GM19239 (cell line): ENCODE data around the gene FREM1.

ENCODE experiments used
- DNase-seq: peaks from one replicate; pipeline ENCODE4 v3.0.0; 2011; ENCODE audit warnings: low spot score; ENCODE audit not compliant: insufficient read length
- FAIRE-seq: peaks from 2 replicates; lab custom pipeline; 2011; peaks lifted over from hg19 to GRCh38; lab: Jason Lieb, UNC

FREM1 gene

GRCh38 chr9:14829204-14829603 lies 81.0 kb downstream of the FREM1 start:
- FAIRE-seq: no peak
- DNase-seq: no peak

GRCh38 chr9:14827805-14828204 lies 82.4 kb downstream of the FREM1 start:
- DNase-seq (no peak), FAIRE-seq (no peak)

GRCh38 chr9:14824481-14824880 lies 85.7 kb downstream of the FREM1 start:
- DNase-seq: no peak
- no peak for FAIRE-seq

GRCh38 chr9:14823800-14824199 lies 86.4 kb downstream of the FREM1 start:
- no peak for FAIRE-seq

GRCh38 chr9:14822666-14823065 lies 87.6 kb downstream of the FREM1 start:
- no peak for DNase-seq
- no peak for FAIRE-seq

More at GRCh38 chr9:14823800-14824199, 86.4 kb downstream of the FREM1 start:
- DNase-seq: no peak

GRCh38 chr9:14819183-14819582 lies 91.0 kb downstream of the FREM1 start:
- FAIRE-seq (no peak), DNase-seq (no peak)

GRCh38 chr9:14814249-14814628 lies 96.0 kb downstream of the FREM1 start:
- no peak for FAIRE-seq
- DNase-seq: no peak

GRCh38 chr9:14813336-14814248 lies 96.6 kb downstream of the FREM1 start:
- DNase-seq (no peak), FAIRE-seq (no peak)

GRCh38 chr9:14812806-14813205 lies 97.4 kb downstream of the FREM1 start:
- FAIRE-seq (no peak), DNase-seq (no peak)

- no peak for DNase-seq
- FAIRE-seq: no peak
Observed at GRCh38 chr9:14811844-14812243, 98.4 kb downstream of the FREM1 start.

GRCh38 chr9:14806941-14807520 lies 103.2 kb downstream of the FREM1 start:
- DNase-seq (no peak), FAIRE-seq (no peak)

- no peak for DNase-seq
- FAIRE-seq: no peak
Observed at GRCh38 chr9:14799030-14799429, 111.2 kb downstream of the FREM1 start.

- DNase-seq (no peak), FAIRE-seq (no peak)
Observed at GRCh38 chr9:14797435-14797834, 112.8 kb downstream of the FREM1 start.

GRCh38 chr9:14793389-14793788 lies 116.8 kb downstream of the FREM1 start:
- FAIRE-seq: no peak
- DNase-seq: no peak

- DNase-seq (no peak), FAIRE-seq (no peak)
Observed at GRCh38 chr9:14790628-14791027, 119.6 kb downstream of the FREM1 start.

- FAIRE-seq: no peak
- no peak for DNase-seq
Observed at GRCh38 chr9:14788846-14789245, 121.4 kb downstream of the FREM1 start.

GRCh38 chr9:14783358-14783757 lies 126.9 kb downstream of the FREM1 start:
- no peak for DNase-seq
- no peak for FAIRE-seq

- DNase-seq (no peak), FAIRE-seq (no peak)
Observed at GRCh38 chr9:14782286-14783051, 127.8 kb downstream of the FREM1 start.

- DNase-seq: no peak
Observed at GRCh38 chr9:14780693-14781092, 129.5 kb downstream of the FREM1 start.

GRCh38 chr9:14780251-14780650 lies 130.0 kb downstream of the FREM1 start:
- DNase-seq (no peak), FAIRE-seq (no peak)

More at GRCh38 chr9:14780693-14781092, 129.5 kb downstream of the FREM1 start:
- no peak for FAIRE-seq

GRCh38 chr9:14779566-14780022 lies 130.6 kb downstream of the FREM1 start:
- no peak for FAIRE-seq
- no peak for DNase-seq
